HG03521 (cell line): ENCODE measurements around the gene ADORA1.

ENCODE experiments used
- ATAC-seq: cut with Tn5 transposase; IDR thresholded peaks from one replicate; pipeline ENCODE4 v1.9.1; 2021; ENCODE audit warnings: mild to moderate bottlenecking, moderate library complexity; ENCODE audit not compliant: unreplicated experiment

Gene ADORA1

DNA sequence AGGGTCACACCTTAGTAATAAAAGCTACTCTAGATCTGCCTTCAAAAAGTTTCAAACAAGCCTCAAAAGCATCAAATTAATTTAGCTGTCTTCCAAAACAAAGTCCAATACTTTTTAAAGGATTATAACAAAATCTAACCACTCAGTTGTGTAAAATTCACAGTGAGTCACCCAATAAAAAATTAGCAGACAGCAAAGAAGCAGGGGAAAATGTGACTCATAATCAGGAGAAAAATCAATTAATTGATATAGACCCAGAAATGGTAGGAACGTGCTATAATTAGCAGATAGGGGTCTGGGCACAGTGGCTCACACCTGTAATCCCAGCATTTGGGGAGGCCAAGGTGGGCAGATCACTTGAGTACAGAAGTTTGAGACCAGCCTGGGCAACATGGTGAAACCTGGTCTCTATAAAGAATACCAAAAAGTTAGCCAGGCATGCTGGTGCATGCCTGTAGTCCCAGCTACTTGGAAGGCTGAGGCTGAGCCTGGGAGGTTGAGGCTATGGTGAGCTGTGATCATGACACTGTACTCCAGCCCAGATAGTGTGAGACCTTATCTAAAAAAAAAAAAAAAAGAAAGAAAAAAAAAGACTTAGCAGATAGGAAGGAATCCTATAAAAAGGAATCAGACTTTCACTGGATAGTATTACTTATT, 33.6 kb upstream of the ADORA1 start:
- no peak for ATAC-seq

DNA sequence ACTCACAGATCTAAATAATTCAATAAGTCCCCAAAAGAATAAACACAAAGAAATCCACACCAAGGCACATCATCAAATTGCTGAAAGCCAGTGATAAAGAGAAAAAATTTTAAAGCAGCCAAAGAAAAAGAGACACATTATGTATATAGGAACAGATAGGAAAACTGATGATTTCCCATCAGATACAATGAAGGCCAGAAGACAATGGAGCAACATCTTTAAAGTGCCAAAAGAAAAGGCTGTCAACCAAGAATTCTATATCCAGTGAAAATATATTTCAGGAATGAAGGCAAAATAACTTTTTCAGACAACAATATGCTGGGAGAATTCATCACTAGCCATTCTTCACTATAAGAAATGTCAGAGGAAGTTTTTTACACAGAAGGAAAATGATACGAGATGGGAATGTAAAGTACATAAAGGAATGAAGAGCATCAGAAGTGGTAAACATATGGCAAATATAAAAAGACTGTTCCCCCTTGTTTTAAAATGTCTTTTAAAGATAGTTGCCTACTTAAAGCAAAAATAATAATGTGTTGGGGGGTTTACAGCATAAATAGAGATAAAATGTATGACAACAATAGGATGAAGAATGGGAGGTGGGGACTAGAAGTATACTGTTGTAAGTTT, 32.4 kb upstream of the ADORA1 start:
- no peak for ATAC-seq

DNA sequence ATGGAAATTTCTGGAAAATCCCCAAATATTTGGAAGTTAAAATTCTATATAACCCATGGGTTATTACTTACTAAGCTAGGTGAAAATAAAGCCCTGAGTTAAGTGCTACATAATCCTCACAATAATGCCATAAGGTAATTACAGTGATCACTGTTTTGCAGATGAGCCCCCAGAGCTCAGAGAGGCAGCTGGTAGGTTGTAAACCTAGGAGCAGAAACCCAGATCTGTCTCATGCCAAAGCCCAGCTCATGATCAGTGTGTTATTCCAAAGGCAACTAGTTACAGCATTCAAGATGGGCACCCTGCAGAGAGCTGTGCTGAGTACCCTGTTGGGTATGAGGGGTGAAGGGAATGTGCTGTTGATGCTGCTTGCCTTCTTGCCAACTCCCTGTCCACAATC, 31.0 kb upstream of the ADORA1 start:
- no peak for ATAC-seq

DNA sequence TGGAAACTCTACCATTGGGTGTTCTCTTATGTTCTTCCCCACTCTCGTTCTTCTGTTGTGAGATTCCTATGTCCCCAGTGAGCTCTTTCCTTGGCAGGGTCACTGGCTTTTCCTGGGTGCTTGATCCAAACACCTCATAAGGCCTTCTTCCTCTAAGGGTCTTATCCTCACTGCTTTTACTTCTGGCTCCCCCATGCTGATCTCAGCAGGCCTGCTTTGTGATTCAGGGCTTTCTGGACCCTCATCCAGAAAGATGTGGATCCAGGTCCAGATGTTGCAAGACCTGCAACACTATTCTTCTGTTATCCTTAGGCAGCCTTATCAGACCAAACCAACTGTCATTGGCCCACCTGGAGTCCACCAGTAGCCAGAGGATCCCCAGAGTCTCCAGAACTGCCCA, 30.5 kb upstream of the ADORA1 start:
- ATAC-seq: no peak

DNA sequence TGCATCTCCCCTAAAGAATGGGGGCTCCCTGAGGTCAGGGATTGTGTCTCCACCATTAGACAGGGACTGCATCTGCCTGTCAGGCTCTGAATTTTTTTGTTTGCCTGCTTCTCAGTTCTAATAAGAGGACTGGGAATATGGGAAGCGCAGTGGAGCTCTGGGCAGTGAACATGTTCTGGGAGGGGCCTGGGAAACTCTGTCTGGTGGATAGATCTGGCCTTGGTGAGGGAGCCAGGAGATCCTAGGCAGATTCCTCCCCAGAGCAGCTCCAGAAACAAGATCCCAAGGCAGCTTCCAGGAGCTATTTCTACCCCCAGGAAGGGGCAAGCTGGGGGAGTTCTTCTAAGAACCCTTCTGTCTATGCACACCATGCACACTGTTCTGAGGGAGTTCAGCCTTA, 29.1 kb upstream of the ADORA1 start:
- no peak for ATAC-seq

DNA sequence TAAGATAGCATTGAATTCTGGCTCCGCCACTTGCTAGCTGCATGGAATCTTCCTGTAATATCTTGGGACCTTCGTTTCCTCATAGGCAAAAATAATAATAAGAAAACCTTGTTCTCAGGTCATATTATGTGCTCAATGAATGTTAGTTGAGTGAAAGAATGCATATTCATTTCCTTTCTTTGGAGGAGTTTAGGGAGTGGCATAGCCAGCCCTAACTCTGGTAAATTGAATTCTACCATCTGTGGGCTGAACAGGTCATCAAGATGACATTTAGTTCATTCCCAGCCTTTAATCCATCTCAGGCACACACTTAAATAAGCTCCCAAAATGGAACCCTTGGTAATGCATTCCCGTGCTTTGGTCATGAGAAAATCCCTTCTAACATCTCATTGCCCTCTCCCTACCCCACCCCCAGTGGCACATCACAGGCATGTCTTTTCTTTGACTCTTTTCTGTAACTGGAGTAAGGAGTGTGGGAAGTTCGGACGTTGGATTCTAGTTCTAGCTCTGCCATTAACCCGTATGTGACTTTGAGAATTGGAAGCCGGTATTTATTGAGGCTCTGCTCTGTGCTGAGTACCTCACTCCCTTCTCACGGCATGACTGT, 28.5 kb upstream of the ADORA1 start:
- no peak for ATAC-seq

DNA sequence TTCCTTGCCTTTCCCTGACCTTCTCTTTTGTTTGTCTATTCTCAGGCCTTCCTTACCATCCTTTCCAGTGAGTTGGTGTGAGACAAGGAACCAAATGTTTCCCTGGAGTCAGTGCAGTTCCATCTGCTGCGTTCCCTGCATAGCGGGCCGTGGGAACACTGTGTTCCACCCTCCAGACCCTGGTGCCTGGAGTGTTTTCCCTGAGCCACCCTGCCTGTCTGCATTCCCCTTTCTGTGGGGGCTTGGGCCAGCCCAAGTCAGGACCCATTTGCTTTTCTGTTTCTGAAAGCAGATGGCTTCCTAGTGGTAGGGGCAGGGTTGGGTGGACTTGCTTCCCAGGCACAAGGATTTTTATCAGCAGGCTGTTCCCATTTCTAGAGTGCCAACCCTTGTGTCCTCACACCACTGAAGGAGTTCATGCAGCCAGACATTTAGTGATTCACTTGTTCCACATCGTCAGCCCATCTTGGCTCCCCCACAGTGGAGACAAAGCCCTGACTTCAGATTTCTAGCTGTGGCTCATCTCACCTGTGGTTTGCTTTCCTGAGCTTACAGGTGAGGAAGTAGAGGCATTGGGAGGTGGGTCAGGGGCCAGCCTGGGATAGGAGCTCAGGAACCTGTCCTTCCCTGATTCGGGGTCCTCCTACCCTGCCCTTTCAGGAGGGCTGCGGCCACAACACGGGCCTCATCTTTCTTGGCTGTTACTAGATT, 27.6 kb upstream of the ADORA1 start:
- ATAC-seq: no peak

DNA sequence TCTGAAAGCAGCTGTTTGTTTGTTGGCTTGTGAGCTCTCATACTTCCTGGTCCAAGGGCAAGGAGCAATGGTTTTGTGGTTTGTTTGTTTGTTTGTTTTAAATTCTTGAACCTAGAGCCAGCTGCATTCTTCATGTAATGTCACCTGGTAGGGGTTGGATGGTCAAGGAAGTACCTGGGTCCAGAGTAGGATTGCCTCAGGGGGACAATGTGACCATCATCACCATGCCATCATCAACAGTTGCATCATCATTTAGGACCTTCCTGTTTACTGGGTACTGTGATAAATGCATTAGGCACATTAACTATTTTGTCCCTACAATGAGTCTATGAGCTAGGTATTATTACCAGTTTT, 27.0 kb upstream of the ADORA1 start:
- ATAC-seq: no peak

DNA sequence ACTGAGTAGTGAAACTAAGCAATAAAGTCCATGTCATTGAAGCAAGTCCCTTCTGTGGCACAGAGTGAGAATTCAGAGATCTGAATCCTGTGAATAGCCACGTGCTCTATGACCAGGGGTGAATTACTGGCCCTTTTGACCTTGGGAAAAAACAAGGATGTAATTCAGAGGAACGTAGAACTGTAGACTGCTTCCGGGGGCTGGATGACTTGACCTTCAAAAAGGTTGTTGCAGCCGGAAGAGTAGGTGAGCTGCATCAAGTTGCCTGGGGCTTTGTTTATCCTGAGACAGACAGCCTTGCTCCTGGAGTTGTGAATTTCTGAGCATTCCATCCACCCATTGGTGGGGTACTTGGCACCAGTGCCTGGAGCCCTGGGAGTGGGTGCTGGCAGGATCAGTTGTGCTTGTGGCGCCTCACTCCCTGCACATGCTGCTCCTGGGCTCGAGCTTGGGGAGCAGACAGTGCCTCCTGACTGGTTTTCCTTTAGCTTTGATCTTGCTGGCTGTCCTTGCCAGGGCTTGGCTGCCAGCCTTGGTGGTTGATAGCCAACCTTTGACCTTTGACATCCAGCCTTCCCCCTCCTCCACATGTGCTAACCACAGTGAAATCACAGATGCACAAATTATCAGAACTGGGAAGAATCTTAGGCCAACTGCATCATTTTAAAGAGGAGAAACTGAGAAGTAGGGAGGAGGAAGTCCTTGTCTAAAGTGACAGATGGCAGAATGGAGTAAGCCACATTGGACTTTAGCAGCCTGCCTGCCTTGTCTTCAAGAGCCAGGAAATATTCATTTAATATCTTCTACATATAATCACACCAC, 25.5 kb upstream of the ADORA1 start:
- ATAC-seq: no peak

DNA sequence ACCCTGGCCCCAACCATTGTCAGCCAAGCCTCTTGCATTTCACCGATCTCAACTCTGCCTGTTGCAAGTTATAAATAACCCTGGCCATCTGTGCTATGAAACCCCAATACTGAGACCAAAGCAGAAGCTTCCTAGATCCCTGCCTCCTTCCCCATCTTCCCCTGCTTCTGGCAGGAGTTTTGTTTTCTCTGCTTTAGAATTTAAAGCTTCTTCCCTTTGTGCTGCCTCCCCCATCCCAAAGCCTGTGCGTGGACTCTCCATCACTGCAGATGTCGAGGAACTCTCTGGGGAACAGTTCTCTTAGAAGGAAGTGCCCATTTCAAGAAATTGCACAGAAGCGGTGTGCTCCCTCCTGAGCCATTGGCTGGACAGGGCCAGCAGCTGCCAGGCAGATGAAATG, 24.3 kb upstream of the ADORA1 start:
- ATAC-seq: no peak

DNA sequence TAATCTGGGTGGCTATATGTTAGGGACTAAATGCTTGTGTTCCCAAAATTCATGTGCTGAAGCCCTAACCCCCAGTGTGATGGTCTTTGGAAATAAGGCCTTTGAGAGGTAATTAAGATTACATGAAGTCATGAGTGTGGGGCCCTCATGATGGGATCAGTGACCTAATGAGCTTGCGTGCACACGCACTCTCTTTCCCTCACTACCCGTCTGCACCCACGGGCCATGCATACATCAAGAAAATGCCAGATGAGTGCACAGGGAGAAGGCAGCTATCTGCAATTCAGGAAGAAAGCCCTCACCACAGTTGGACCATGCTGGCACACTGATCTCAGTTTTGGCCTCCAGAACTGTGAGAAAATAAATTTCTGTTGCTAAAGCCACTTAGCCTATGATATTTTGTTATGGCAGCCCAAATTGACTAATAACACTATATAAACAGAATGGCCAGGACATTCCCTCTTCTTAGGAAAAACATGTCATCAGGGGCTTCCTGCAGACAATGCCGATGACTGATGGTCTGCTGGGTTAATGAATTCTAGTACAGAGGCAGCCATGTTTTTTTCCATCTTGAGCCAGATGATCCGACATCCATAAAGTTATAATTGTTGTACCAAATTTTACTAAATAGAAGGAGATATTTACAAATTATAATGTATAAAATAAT, 23.6 kb upstream of the ADORA1 start:
- no peak for ATAC-seq

DNA sequence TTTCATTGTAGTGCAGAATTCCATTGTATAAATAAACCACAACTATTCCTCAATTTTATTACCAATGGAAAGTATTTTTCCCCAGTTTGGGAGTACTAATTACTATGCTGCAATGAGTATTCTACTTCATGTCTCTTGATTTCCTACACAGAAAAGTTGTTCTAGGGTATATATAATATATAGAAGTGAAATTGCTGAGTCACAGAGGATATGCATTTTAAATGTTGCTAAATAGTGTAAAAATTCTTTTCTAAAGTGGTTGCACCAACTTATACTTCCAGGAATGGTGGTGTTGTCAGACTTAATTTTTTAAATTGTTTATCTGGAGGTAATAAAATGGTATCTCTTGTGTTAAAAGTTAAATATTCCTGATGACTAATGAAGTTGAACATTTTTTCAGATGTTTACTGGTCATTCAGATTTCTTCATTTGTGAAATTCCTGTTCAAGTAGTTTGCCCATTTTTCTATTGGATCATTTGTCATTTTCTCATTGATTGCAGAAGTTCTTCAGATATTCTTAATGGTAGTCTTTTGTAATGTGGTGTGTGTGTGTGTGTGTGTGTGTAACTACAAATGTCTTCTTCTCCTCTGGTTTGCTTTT, 22.6 kb upstream of the ADORA1 start:
- no peak for ATAC-seq

DNA sequence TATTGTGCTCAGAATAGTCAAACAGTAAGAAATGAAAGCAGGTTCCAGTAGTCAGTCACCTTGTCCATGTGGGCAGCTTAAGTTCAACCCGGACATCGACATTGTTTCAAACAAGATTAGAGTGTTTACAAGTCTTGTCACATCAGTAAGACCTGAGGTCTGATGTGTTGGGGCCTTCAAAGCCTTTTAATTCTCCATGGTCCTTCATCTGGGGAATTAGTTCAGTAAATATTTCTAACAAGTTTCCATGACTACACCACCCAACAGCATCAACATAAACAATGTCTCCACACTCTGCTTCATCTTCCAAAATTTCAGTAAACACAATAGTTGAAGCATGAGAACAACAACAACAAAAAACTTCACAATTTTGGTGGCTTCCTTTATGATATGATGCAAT, 15.1 kb upstream of the ADORA1 start:
- no peak for ATAC-seq

DNA sequence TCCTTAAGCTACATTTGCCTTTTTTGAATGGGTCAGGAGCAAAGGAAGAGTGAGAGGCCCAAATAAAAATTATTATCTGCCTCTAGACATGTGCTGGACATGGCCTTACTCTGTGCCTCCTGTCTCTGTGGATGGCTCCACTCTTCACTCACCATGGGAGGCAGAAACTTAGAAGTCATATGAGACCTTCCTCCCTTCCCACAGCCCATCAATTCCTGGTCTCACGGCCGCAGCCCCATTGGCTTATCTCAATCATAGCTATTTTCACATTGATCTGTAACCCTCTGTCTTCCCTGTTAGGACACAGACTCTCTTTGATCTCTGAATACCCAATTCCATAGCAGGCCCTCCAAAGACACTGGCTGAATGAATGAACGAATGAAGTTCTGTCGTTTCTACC, 14.2 kb upstream of the ADORA1 start:
- no peak for ATAC-seq

DNA sequence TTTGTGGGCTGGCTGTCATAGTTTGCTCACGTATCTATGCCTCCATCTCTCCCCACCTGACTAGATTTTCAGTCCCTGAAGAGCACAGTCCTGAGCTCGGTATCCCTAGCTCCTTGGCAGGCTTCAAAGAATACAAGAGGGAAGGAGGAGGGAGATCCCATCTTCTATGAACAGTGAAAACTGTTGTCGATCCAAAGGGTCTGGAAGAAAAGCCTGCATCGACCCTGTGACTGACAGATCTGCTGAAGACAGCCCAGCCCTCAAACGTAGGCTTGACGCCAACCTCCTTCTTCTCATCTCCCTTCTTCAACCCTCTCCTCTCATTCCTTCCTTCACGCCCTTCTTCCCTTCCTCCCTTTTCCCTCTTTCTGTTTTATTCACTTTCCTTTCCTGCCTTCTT, 13.3 kb upstream of the ADORA1 start:
- no peak for ATAC-seq

DNA sequence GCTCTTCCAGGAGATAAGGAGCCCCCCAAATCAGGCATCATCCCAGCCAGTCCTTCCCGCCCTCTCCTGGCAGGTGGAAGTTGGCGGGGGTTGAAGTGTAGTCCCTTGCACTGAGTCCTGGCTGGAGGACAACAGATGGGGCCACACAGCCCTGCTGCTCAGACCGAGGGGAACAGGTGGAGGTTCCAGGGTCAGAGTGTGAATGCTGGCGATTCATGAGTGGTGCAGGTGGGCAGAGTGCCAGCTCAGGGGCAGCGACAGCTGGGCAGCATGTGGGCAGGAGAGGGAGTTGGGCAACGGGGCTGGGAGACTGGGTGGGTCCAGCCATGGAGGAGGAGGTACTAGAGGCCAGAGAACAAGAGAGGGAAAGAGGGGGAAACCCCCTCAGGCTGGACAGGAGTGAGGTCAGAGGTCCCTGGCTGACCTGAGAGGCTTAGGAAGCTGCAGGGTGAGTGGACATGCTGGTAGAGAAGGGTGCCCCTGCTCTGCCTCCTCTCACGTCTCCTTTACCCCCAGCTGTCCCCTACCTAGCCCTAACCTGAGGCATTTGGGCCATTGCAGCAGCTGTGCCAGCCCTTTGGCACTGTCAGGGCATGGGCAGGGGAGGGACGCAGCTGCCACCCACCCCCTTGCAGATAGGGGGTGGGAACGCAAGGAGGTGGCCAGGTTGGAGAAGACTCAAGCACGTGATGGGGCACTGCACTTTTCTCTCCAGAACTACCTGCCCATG, 11.3 kb upstream of the ADORA1 start:
- no peak for ATAC-seq

DNA sequence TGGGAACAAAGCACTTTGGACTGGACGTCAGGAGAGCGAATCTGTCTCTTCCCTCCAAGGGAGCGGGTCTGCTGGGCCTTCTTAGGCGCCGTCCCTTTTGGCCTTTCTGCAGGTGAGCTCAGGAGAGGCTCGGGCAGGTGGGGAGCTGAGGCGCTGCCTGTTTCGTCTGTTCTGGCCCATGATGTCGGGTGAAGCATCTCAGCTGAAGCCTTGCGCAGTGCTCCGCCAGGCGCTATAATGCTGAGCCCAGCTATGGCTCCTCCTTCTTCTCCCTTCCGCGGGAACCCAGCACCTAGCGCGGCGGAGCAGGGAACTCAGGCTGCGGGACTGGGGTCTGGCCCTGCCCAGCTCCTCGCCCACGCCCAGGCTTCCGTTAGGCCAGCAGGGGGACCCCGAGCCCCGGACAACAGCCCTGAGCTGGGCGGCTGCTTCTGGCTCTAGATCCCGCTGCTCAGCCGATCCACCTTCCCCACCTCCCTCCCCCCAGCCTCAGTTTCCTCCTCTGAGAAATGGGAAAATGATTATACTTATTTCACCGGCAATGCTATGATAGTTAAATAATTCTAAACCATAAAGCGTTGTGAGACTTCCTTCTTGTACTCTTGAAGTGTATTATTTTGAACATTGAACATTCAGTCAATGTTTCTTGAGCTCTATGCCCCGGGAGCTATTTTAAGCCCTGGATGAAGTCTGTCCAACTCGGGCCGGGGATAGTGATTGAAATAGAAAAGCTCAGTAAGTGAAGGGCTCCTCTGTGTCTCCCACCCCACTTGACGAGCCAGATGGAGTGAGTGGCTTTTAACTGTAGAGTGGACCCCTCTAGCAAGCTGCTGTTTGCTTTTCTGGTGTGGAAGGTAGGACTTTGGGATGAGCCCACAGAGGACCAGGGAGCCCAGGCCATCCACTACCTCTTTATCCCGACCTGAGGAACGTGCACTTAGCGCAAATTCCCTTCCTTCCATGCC, 9.6 kb upstream of the ADORA1 start:
- no peak for ATAC-seq

DNA sequence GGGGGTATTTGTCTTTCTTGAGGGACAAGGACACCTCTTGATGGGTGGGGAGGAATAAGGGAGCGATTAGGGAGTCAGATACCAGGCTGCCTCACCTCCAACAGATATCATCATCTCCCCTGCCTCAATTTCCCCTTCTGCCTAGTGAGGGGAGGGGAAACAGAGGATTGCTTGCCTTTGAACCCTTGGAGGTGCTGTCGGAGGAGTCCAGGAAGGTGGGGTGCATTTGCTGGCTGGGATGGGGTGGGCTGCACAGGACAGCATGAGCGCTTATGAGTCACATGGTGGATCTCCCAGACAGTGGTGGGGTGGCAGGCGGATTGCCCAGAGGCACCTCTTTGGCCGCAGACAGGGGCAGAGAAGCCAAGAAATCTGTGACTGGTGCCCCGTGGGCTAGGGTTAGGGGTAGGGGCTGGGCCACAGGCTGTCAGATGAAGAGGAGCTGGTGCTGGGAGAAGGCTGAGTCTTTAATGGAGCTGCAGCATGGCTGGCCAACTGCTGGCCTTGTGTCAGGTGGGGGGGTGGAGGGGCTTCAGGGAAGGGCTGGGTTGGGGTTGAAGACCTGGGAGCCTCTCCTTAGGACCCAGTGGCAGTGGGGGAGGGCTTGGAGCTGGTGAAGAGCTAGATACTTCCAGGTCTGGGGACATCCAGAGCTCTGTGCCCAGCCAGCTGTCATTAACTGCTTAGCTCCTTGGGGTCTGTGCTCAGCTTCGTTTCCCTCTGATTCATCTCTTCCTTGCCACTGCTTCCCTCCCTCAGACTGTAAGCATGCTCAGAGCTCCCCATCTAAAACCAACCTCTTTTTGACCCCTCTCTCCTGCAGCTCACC, 7.0 kb upstream of the ADORA1 start:
- no peak for ATAC-seq
